CD14-positive monocyte (primary cell): Measurements from ENCODE around the gene LRRC73. TPM values are rescaled to one million over a fixed set of nuclear protein-coding genes. Genes with fewer than 3 reads are reported as not detected.

Experiments
- DNase-seq, 3 donors: peaks; one replicate each; pipeline ENCODE4 v3.0.0-alpha.2; 2011 to 2022
- H2AFZ ChIP-seq: 2 replicates; pipeline ENCODE4 v1.6.0; 2012; ENCODE audit warnings: mild to moderate bottlenecking, low read depth, low read length, inconsistent platforms; ENCODE audit not compliant: insufficient read depth, poor library complexity, severe bottlenecking
- H3K27ac ChIP-seq, 2 donors: 1 replicate in 1 of 2; 2 replicates in 1 of 2; pipeline ENCODE4 v1.5.1; 2012 to 2013; ENCODE audit warnings: low read length in 2 of 2, control low read depth in 1 of 2, inconsistent platforms in 1 of 2, low read depth in 1 of 2, mild to moderate bottlenecking in 1 of 2
- H3K27me3 ChIP-seq, 2 donors: one replicate each; pipeline versions ENCODE4 v1.6.0 to v1.6.1; 2011 to 2013; ENCODE audit warnings: low read length in 2 of 2; ENCODE audit not compliant: control insufficient read depth in 2 of 2, insufficient read depth in 2 of 2
- H3K36me3 ChIP-seq, 2 donors: replicated peaks in 1 of 2; 1 replicate in 1 of 2; 2 replicates in 1 of 2; pipeline versions ENCODE4 v1.5.1 to v1.6.1; 2012 to 2013; ENCODE audit warnings: low read length in 2 of 2, control low read depth in 1 of 2, inconsistent platforms in 1 of 2, mild to moderate bottlenecking in 1 of 2; ENCODE audit not compliant: insufficient read depth in 2 of 2, control insufficient read depth in 1 of 2
- H3K4me1 ChIP-seq, 2 donors: 1 replicate in 1 of 2; 2 replicates in 1 of 2; pipeline versions ENCODE4 v1.5.1 to v1.6.1; 2012 to 2013; ENCODE audit warnings: low read length in 2 of 2, control low read depth in 1 of 2, inconsistent platforms in 1 of 2, mild to moderate bottlenecking in 1 of 2, moderate library complexity in 1 of 2; ENCODE audit not compliant: insufficient read depth in 2 of 2, control insufficient read depth in 1 of 2
- H3K4me2 ChIP-seq: replicated peaks from 2 replicates; pipeline ENCODE3; 2012; ENCODE audit warnings: low read length, moderate library complexity, mild to moderate bottlenecking; ENCODE audit not compliant: poor library complexity, severe bottlenecking; ENCODE audit errors: extremely low read depth
- H3K4me3 ChIP-seq, 3 experiments: fragments of 200-600 bp in 1 of 3; sonication (generic) in 1 of 3; replicated peaks in 1 of 3; 1 replicate in 2 of 3; 2 replicates in 1 of 3; pipeline ENCODE4 v1.5.1; 2011 to 2013; ENCODE audit warnings: low read length in 3 of 3, mild to moderate bottlenecking in 3 of 3, control low read depth in 2 of 3, low read depth in 2 of 3, inconsistent platforms in 1 of 3, moderate library complexity in 1 of 3
- H3K79me2 ChIP-seq: 2 replicates; pipeline ENCODE4 v1.6.0; 2012; ENCODE audit warnings: mild to moderate bottlenecking, control low read depth, inconsistent platforms, low read length, moderate library complexity; ENCODE audit not compliant: insufficient read depth
- H3K9ac ChIP-seq: 2 replicates; pipeline ENCODE4 v1.6.0; 2017; ENCODE audit warnings: low read length, mild to moderate bottlenecking; ENCODE audit not compliant: insufficient read depth, poor library complexity, severe bottlenecking
- H3K9me3 ChIP-seq, 2 donors: replicated peaks in 1 of 2; 1 replicate in 1 of 2; 2 replicates in 1 of 2; pipeline versions ENCODE4 v1.5.1 to v1.6.1; 2012 to 2013; ENCODE audit warnings: low read length in 2 of 2, control low read depth in 1 of 2; ENCODE audit not compliant: control insufficient read depth in 1 of 2, insufficient read depth in 1 of 2
- H4K20me1 ChIP-seq: 2 replicates; pipeline ENCODE4 v1.6.0; 2012; ENCODE audit warnings: mild to moderate bottlenecking, low read length, control low read depth, moderate library complexity; ENCODE audit not compliant: insufficient read depth
- H3K27ac Mint-ChIP-seq, 7 donors: one replicate each; pipeline ENCODE4 v1.8.0; 2020; ENCODE audit warnings: mild to moderate bottlenecking in 7 of 7, mixed read lengths in 7 of 7, moderate library complexity in 6 of 7, inconsistent platforms in 2 of 7
- H3K27me3 Mint-ChIP-seq, 3 donors: one replicate each; pipeline ENCODE4 v1.8.0; 2021 to 2022; ENCODE audit warnings: low read depth in 3 of 3, mild to moderate bottlenecking in 3 of 3, mixed read lengths in 3 of 3, moderate library complexity in 3 of 3, inconsistent platforms in 1 of 3
- H3K36me3 Mint-ChIP-seq, 2 donors: one replicate each; pipeline ENCODE4 v1.8.0; 2020; ENCODE audit warnings: mixed read lengths in 2 of 2, inconsistent platforms in 1 of 2, mild to moderate bottlenecking in 1 of 2
- H3K4me1 Mint-ChIP-seq: one replicate; pipeline ENCODE4 v1.8.0; 2020; ENCODE audit warnings: mild to moderate bottlenecking, mixed read lengths
- H3K4me3 Mint-ChIP-seq, 2 donors: one replicate each; pipeline ENCODE4 v1.8.0; 2020; ENCODE audit warnings: mild to moderate bottlenecking in 2 of 2, mixed read lengths in 2 of 2, moderate library complexity in 1 of 2
- H3K9me3 Mint-ChIP-seq, 7 donors: one replicate each; pipeline ENCODE4 v1.8.0; 2020 to 2022; ENCODE audit warnings: mixed read lengths in 7 of 7, mild to moderate bottlenecking in 6 of 7, moderate library complexity in 6 of 7, inconsistent platforms in 2 of 7
- CTCF ChIP-seq: fragments of 200-600 bp; IDR thresholded peaks from one replicate; pipeline ENCODE4 v1.8.0; 2022; ENCODE audit warnings: antibody characterized with exemption, mild to moderate bottlenecking
- WGBS: methylation state at CpG from one replicate; pipeline ENCODE4 v1.1.5; 2013; ENCODE audit warnings: missing lambda C conversion rate; ENCODE audit not compliant: insufficient coverage; 5-methylcytosine and 5-hydroxymethylcytosine counted together
- intact Hi-C, 2 donors: fragments of 100-400 bp; cut with micrococcal nuclease; formaldehyde crosslinking; loops; one replicate each; pipeline versions ENCODE4 v1.15.0 to v1.15.1; 2023
- polyA plus RNA-seq, 3 donors: library from polyadenylated mRNA; depleted of rRNA in 1 of 3; unstranded in 2 of 3; stranded (reverse) in 1 of 3; fragments of 300-500 nt in 2 of 3; fragments of >200 nt in 1 of 3; fragmentation: Illumina TruSeq in 2 of 3; gene quantifications; 1 replicate in 2 of 3; 2 replicates in 1 of 3; pipeline ENCODE4 v1.2.3, GENCODE V29; 2012 to 2021

The LRRC73 gene
- polyA plus RNA-seq, 3 donors, result not detected

- WGBS, result 90% methylated on average over 6 of the region's 18 CpGs
- no peak for DNase-seq
- Histone ChIP-seq H3K9me3 (no peaks in the 10 kb centered on the region), H3K27me3 (no peaks in the 10 kb centered on the region), H3K36me3 (peaks cover 44 to 83% of the 10 kb centered on the region in 2 donors), H3K4me3 (no peak overlapping the region), H2AFZ (no peak overlapping the region), H3K27ac (no peak overlapping the region), H3K9ac (no peak overlapping the region), H3K4me2 (no peak overlapping the region), H3K4me1 (no peaks in the 10 kb centered on the region), H4K20me1 (peaks cover 34% of the 10 kb centered on the region), H3K79me2 (no peaks in the 10 kb centered on the region)
- intact Hi-C loops, result no loop called here
- H3K4me3 Mint-ChIP-seq, result no peak overlapping the region
- peaks cover 8% of the 10 kb centered on the region for H3K4me1 Mint-ChIP-seq
- H3K9me3 Mint-ChIP-seq, result no peaks in the 10 kb centered on the region
- H3K36me3 Mint-ChIP-seq, result peaks cover 48 to 55% of the 10 kb centered on the region in 2 donors
- no peak for TF ChIP-seq CTCF
- peak overlapping the region in 2 of 7 donors; percentile 37 to 69 for H3K27ac Mint-ChIP-seq
- peaks cover 0 to 4% (median 0%) of the 10 kb centered on the region in 3 donors for H3K27me3 Mint-ChIP-seq
Measured at GRCh38 chr6:43496370-43497128, 13.6 kb downstream of the LRRC73 start.

DNA sequence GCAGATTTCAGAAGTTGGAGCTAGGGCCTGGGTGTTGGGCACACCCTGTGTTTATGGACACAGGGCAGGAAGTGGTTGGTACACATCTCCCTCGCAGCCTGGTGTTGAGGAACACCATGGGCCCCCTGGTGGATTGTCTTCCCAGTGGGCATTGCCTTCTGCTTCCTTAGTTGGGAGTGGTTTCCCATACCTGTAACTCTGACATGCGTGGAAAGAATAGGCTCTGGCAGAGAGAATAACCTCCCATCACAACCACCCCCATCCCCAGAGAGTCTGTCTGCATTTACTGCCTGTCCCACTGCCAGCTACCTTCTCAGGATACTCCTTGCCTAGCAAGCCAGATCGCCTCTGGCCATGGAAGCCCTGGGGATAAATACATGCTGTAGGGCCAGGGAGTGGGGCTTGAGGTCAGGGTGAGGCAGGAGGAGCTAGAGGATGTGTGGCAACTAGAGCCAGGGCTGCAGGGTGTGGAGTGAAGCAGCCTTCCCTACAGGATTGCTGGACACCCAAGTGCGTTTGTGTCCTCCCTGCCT, 14.7 kb downstream of the LRRC73 start:
- no peak overlapping the region for H3K9ac ChIP-seq
- Mint-ChIP-seq H3K27me3 (peaks cover 0 to 4% (median 0%) of the 10 kb centered on the region in 3 donors), H3K4me3 (no peak overlapping the region), H3K27ac (peak overlapping the region in 5 of 7 donors; percentile 10 to 86 (median 26)), H3K36me3 (peaks cover 37 to 46% of the 10 kb centered on the region in 2 donors), H3K4me1 (peaks cover 8% of the 10 kb centered on the region), H3K9me3 (no peaks in the 10 kb centered on the region)
- no peak overlapping the region for H3K27ac ChIP-seq
- intact Hi-C loops, result no loop called here
- H3K4me2 ChIP-seq, result no peak overlapping the region
- TF ChIP-seq CTCF, result no peak
- H2AFZ ChIP-seq, result no peak overlapping the region
- H3K9me3 ChIP-seq, result no peaks in the 10 kb centered on the region
- H3K79me2 ChIP-seq, result no peaks in the 10 kb centered on the region
- no peak for DNase-seq
- peaks cover 36 to 72% of the 10 kb centered on the region in 2 donors for H3K36me3 ChIP-seq
- no peaks in the 10 kb centered on the region for H3K27me3 ChIP-seq
- WGBS, result 62% methylated on average over 3 of the region's 4 CpGs
- H3K4me3 ChIP-seq, result no peak overlapping the region
- H3K4me1 ChIP-seq, result no peaks in the 10 kb centered on the region
- H4K20me1 ChIP-seq, result peaks cover 37% of the 10 kb centered on the region
